SK-N-SH (cell line): ENCODE results near the gene ADCK1. TPM values are rescaled to one million over a fixed set of nuclear protein-coding genes. Genes with fewer than 3 reads are reported as not detected.

Source experiments
- CTCF ChIA-PET: fragments of 300-600, 350-600 bp; formaldehyde crosslinking; extraction: SDS; loops from one replicate; lab custom pipeline; 2021; lab: Yijun Ruan, JAX
- POLR2A ChIA-PET: fragments of 350-600 bp; sonication (Branson Sonifier 250); formaldehyde crosslinking; extraction: SDS; loops from one replicate; lab custom pipeline; 2020; ENCODE audit warnings: antibody characterized with exemption, inconsistent platforms; lab: Yijun Ruan, JAX
- DNase-seq: peaks from one replicate; pipeline ENCODE4 v3.0.0; 2012
- H2AFZ ChIP-seq: fragments of 200-600 bp; sonication (generic); 2 replicates; pipeline ENCODE4 v1.8.1; 2016; ENCODE audit warnings: antibody characterized with exemption, mild to moderate bottlenecking, low read depth
- H3F3A ChIP-seq: fragments of 200-600 bp; sonication (generic); replicated peaks from 2 replicates; pipeline ENCODE3; 2016; ENCODE audit warnings: antibody characterized with exemption, mild to moderate bottlenecking; ENCODE audit not compliant: insufficient read depth
- H3K27ac ChIP-seq, 2 experiments: fragments of 200-500 bp in 1 of 2; fragments of 200-600 bp in 1 of 2; sonication (Bioruptor generic) in 1 of 2; sonication (generic), shearing (Covaris generic) in 1 of 2; 2 replicates each; pipeline versions ENCODE4 v1.5.1 to v1.6.1; 2014 to 2016; ENCODE audit warnings: low read depth in 2 of 2, inconsistent platforms in 1 of 2, low read length in 1 of 2, mild to moderate bottlenecking in 1 of 2, mixed read lengths in 1 of 2
- H3K27me3 ChIP-seq: fragments of 200-600 bp; sonication (generic), shearing (Covaris generic); 2 replicates; pipeline ENCODE4 v1.6.1; 2016; ENCODE audit warnings: mixed run types; ENCODE audit not compliant: insufficient read depth
- H3K36me3 ChIP-seq, 2 experiments: fragments of 200-500 bp in 1 of 2; fragments of 200-600 bp in 1 of 2; sonication (Bioruptor generic) in 1 of 2; sonication (generic) in 1 of 2; replicated peaks in 1 of 2; 2 replicates each; pipeline versions ENCODE3 to v1.5.1; 2014 to 2016; ENCODE audit warnings: low read length in 1 of 2, mild to moderate bottlenecking in 1 of 2; ENCODE audit not compliant: insufficient read depth in 2 of 2, control insufficient read depth in 1 of 2
- H3K4me1 ChIP-seq, 2 experiments: fragments of 200-500 bp in 1 of 2; fragments of 200-600 bp in 1 of 2; sonication (Bioruptor generic) in 1 of 2; sonication (generic), shearing (Covaris generic) in 1 of 2; 2 replicates each; pipeline versions ENCODE4 v1.5.1 to v1.6.1; 2014 to 2016; ENCODE audit warnings: low read depth in 1 of 2, low read length in 1 of 2, mixed run types in 1 of 2; ENCODE audit not compliant: insufficient read depth in 2 of 2, control insufficient read depth in 1 of 2
- H3K4me2 ChIP-seq: fragments of 200-600 bp; sonication (generic), shearing (Covaris generic); 2 replicates; pipeline ENCODE4 v1.6.1; 2017; ENCODE audit warnings: mixed run types
- H3K4me3 ChIP-seq, 2 experiments: fragments of 200-500 bp in 1 of 2; fragments of 200-600 bp in 1 of 2; sonication (Bioruptor generic) in 1 of 2; sonication (generic), shearing (Covaris generic) in 1 of 2; 2 replicates each; pipeline versions ENCODE4 v1.5.1 to v1.8.1; 2014 to 2016; ENCODE audit warnings: low read depth in 2 of 2, inconsistent platforms in 1 of 2, low read length in 1 of 2, mild to moderate bottlenecking in 1 of 2, mixed read lengths in 1 of 2, moderate library complexity in 1 of 2
- H3K79me2 ChIP-seq: fragments of 200-600 bp; sonication (generic); 2 replicates; pipeline ENCODE4 v1.8.1; 2017; ENCODE audit warnings: mild to moderate bottlenecking; ENCODE audit not compliant: insufficient read depth
- H3K9ac ChIP-seq: fragments of 200-600 bp; sonication (generic); 2 replicates; pipeline ENCODE4 v1.6.1; 2017; ENCODE audit warnings: mixed run types
- H3K9me2 ChIP-seq: fragments of 200-600 bp; sonication (generic); 2 replicates; pipeline ENCODE4 v1.6.1; 2017; ENCODE audit warnings: mixed run types
- H3K9me3 ChIP-seq: fragments of 200-600 bp; sonication (generic); 2 replicates; pipeline ENCODE4 v1.6.1; 2017; ENCODE audit warnings: mixed run types, mild to moderate bottlenecking, moderate library complexity
- H4K20me1 ChIP-seq: fragments of 200-600 bp; sonication (generic); 2 replicates; pipeline ENCODE4 v1.6.1; 2017; ENCODE audit warnings: mild to moderate bottlenecking, mixed run types; ENCODE audit not compliant: insufficient read depth
- CHD2 ChIP-seq: fragments of 150-350 bp; IDR thresholded peaks from 2 replicates; pipeline ENCODE4 v1.6.1; 2018; ENCODE audit warnings: low read length; ENCODE audit not compliant: partially characterized antibody
- FOSL2 ChIP-seq: IDR thresholded peaks from 2 replicates; pipeline ENCODE4 v1.4.0; 2012; ENCODE audit warnings: low read depth, mild to moderate bottlenecking, moderate library complexity, borderline replicate concordance
- FOXJ3 ChIP-seq: sonication (generic); formaldehyde crosslinking; IDR thresholded peaks from 2 replicates; pipeline ENCODE4 v1.5.1; 2020; ENCODE audit warnings: mild to moderate bottlenecking, missing genetic modification reagents
- FOXM1 ChIP-seq: IDR thresholded peaks from 2 replicates; pipeline ENCODE4 v1.4.0; 2012; ENCODE audit warnings: low read depth, mild to moderate bottlenecking
- GABPA ChIP-seq: IDR thresholded peaks from 2 replicates; pipeline ENCODE4 v1.4.0; 2012; ENCODE audit warnings: low read depth, mild to moderate bottlenecking
- NFIC ChIP-seq: IDR thresholded peaks from 2 replicates; pipeline ENCODE4 v1.4.0; 2012; ENCODE audit warnings: borderline replicate concordance
- NRF1 ChIP-seq: IDR thresholded peaks from 2 replicates; pipeline ENCODE4 v1.6.1; 2012; ENCODE audit warnings: low read depth, mild to moderate bottlenecking, low read length
- PBX3 ChIP-seq: IDR thresholded peaks from 2 replicates; pipeline ENCODE4; 2012
- RCOR1 ChIP-seq: fragments of 150-350 bp; IDR thresholded peaks from 2 replicates; pipeline ENCODE4 v1.6.1; 2017; ENCODE audit warnings: antibody characterized with exemption, low read length
- RXRA ChIP-seq: IDR thresholded peaks from 2 replicates; pipeline ENCODE4 v1.4.0; 2012; ENCODE audit warnings: low read depth, mild to moderate bottlenecking, borderline replicate concordance
- SIN3A ChIP-seq: IDR thresholded peaks from 2 replicates; pipeline ENCODE4 v1.6.1; 2012; ENCODE audit warnings: low read depth, mild to moderate bottlenecking, low read length, moderate library complexity, borderline replicate concordance
- SMC3 ChIP-seq: IDR thresholded peaks from 2 replicates; pipeline ENCODE4 v1.6.1; 2012; ENCODE audit warnings: low read depth, low read length, improper control_type of control experiment
- TCF12 ChIP-seq: IDR thresholded peaks from 2 replicates; pipeline ENCODE4 v1.4.0; 2012
- WGBS: methylation state at CpG from one replicate; pipeline ENCODE4 v1.1.6; 2017; ENCODE audit warnings: low lambda C conversion rate; 5-methylcytosine and 5-hydroxymethylcytosine counted together
- polyA plus RNA-seq, 3 experiments: library from polyadenylated mRNA; depleted of rRNA; stranded (reverse); fragments of >200 nt; gene quantifications; 2 replicates each; pipeline ENCODE4 v1.2.3, GENCODE V29; 2012
- TF ChIP-seq, protein P1 (sequence below): fragments of 150-350 bp; IDR thresholded peaks from 2 replicates; pipeline ENCODE4 v1.6.1; 2017; ENCODE audit warnings: antibody characterized with exemption, low read length, low read depth, borderline replicate concordance
- TF ChIP-seq, protein P2 (sequence below): fragments of 200-600 bp; sonication (generic); IDR thresholded peaks from 2 replicates; pipeline ENCODE4 v1.6.1; 2017; ENCODE audit warnings: antibody characterized with exemption, mild to moderate bottlenecking, moderate library complexity
- TF ChIP-seq, protein P3 (sequence below): IDR thresholded peaks from 2 replicates; pipeline ENCODE4 v1.4.0; 2012; ENCODE audit warnings: low read depth, borderline replicate concordance

Gene ADCK1
- polyA plus RNA-seq, 1 of the 3 experiments (the other 2 are of a cell fraction): 11.4 TPM

GRCh38 chr14:77761205-77761931 lies 38.5 kb upstream of the ADCK1 start:
- H2AFZ ChIP-seq: peak overlapping the region; percentile 97
- H3K4me3 ChIP-seq: peak overlapping the region; percentile 83 to 86
- peak overlapping the region; percentile 73 to 91; a peak in 3 of 4 replicates for H3K27ac ChIP-seq
- H4K20me1 ChIP-seq: peaks cover 30% of the 10 kb centered on the region
- peaks cover 45% of the 10 kb centered on the region for H3K79me2 ChIP-seq
- WGBS: 6% methylated on average over 20 of the region's 24 CpGs
- peak overlapping the region; percentile 82 for H3K4me2 ChIP-seq
- no peaks in the 10 kb centered on the region for H3K9me2 ChIP-seq
- no peaks in the 10 kb centered on the region for H3K27me3 ChIP-seq
- no peaks in the 10 kb centered on the region for H3K9me3 ChIP-seq
- H3K36me3 ChIP-seq: peaks cover 5 to 8% of the 10 kb centered on the region in 2 experiments
- peak overlapping the region; percentile 89; the same call in 1 of the 2 replicates for H3K9ac ChIP-seq
- ChIA-PET POLR2A (interaction anchor here (1.9 kb wide), 1 partner anchor 39 kb away, joined by 8 read pairs; the partner anchor contains the start of gene ADCK1), CTCF (interaction anchor here (0.6 to 2.1 kb wide), 6 partner anchors 30 to 805 kb away, joined by 3 to 5 read pairs (median 3); no protein-coding TSS in a partner anchor)
- peaks cover 0 to 10% of the 10 kb centered on the region in 2 experiments; a peak in 3 of 4 replicates for H3K4me1 ChIP-seq
- peak; percentile 55 for DNase-seq
- H3F3A ChIP-seq: no peaks in the 10 kb centered on the region
- TF ChIP-seq CHD2 (peak; percentile 34), NRF1 (peak; percentile 94)
- TF ChIP-seq, protein P1, sequence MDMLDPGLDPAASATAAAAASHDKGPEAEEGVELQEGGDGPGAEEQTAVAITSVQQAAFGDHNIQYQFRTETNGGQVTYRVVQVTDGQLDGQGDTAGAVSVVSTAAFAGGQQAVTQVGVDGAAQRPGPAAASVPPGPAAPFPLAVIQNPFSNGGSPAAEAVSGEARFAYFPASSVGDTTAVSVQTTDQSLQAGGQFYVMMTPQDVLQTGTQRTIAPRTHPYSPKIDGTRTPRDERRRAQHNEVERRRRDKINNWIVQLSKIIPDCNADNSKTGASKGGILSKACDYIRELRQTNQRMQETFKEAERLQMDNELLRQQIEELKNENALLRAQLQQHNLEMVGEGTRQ: no peak
- TF ChIP-seq, protein P2, sequence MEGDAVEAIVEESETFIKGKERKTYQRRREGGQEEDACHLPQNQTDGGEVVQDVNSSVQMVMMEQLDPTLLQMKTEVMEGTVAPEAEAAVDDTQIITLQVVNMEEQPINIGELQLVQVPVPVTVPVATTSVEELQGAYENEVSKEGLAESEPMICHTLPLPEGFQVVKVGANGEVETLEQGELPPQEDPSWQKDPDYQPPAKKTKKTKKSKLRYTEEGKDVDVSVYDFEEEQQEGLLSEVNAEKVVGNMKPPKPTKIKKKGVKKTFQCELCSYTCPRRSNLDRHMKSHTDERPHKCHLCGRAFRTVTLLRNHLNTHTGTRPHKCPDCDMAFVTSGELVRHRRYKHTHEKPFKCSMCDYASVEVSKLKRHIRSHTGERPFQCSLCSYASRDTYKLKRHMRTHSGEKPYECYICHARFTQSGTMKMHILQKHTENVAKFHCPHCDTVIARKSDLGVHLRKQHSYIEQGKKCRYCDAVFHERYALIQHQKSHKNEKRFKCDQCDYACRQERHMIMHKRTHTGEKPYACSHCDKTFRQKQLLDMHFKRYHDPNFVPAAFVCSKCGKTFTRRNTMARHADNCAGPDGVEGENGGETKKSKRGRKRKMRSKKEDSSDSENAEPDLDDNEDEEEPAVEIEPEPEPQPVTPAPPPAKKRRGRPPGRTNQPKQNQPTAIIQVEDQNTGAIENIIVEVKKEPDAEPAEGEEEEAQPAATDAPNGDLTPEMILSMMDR: peak; percentile 39

DNA sequence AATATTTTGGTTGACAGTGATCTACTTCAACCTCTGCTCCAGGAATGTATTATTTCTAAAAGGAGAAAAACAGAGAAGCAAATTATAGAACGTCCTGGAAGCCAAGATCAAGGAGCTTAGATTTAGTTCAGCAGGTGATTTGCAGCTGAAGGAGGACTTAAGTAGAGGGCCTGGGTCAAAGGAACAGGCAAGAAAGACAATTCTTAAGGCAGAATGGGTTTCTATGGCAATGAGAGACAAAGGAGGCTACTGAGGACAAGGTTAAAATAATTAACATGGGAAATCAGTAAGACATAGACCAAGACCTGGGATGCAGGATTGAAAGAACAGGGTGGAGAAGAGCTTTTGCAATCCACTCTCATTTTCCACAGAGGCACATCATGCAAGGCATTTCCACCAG lies 36.6 kb upstream of the ADCK1 start:
- no peak for DNase-seq
- Histone ChIP-seq H4K20me1 (peaks cover 19% of the 10 kb centered on the region), H3K9ac (no peak overlapping the region), H3K79me2 (peaks cover 26% of the 10 kb centered on the region), H3K27ac (no peak overlapping the region), H3K4me2 (no peak overlapping the region), H3K4me1 (peaks cover 0 to 10% of the 10 kb centered on the region in 2 experiments; a peak in 3 of 4 replicates), H3K36me3 (peaks cover 5 to 8% of the 10 kb centered on the region in 2 experiments), H3K27me3 (no peaks in the 10 kb centered on the region), H3K9me2 (no peaks in the 10 kb centered on the region), H3K9me3 (no peaks in the 10 kb centered on the region), H3K4me3 (no peak overlapping the region), H2AFZ (no peak overlapping the region), H3F3A (no peaks in the 10 kb centered on the region)
- ChIA-PET CTCF (no interaction called here), POLR2A (no interaction called here)
- 38% methylated on average over 1 of the region's 1 CpG for WGBS
- TF ChIP-seq, protein P1: no peak
- TF ChIP-seq, protein P2: no peak
- TF ChIP-seq SMC3 (no peak), TCF12 (no peak), GABPA (no peak), NFIC (no peak), NRF1 (no peak), PBX3 (no peak), FOSL2 (no peak), RCOR1 (no peak), SIN3A (no peak), FOXM1 (no peak), RXRA (no peak), FOXJ3 (CRISPR knock-in tag) (no peak)
- TF ChIP-seq, protein P3, sequence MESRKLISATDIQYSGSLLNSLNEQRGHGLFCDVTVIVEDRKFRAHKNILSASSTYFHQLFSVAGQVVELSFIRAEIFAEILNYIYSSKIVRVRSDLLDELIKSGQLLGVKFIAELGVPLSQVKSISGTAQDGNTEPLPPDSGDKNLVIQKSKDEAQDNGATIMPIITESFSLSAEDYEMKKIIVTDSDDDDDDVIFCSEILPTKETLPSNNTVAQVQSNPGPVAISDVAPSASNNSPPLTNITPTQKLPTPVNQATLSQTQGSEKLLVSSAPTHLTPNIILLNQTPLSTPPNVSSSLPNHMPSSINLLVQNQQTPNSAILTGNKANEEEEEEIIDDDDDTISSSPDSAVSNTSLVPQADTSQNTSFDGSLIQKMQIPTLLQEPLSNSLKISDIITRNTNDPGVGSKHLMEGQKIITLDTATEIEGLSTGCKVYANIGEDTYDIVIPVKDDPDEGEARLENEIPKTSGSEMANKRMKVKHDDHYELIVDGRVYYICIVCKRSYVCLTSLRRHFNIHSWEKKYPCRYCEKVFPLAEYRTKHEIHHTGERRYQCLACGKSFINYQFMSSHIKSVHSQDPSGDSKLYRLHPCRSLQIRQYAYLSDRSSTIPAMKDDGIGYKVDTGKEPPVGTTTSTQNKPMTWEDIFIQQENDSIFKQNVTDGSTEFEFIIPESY: no peak
